ENCODE measurements around the gene ZNF212.

ZNF212 gene

GRCh38 chr7:149252378-149252777 is 12.9 kb downstream of the ZNF212 start:
- Histone ChIP-seq H3K27ac (ENCODE audit: low read depth in 2 of 2, low read length in 2 of 2) (no peak overlapping the region), H3K4me3 (ENCODE audit: low read length in 2 of 2) (no peak overlapping the region), H3K9me3 (ENCODE audit: control insufficient read depth in 2 of 2, low read length in 2 of 2) (no peaks in the 10 kb centered on the region), H3K36me3 (ENCODE audit: control insufficient read depth in 2 of 2, insufficient read depth in 2 of 2, low read length in 2 of 2) (peaks cover 35 to 46% of the 10 kb centered on the region in 2 donors), H3K9ac (ENCODE audit: low read depth in 1 of 2, low read length in 2 of 2) (no peak overlapping the region), H3K27me3 (ENCODE audit: control insufficient read depth in 2 of 2, insufficient read depth in 2 of 2, low read length in 2 of 2) (no peaks in the 10 kb centered on the region), H3K4me1 (ENCODE audit: control insufficient read depth in 2 of 2, insufficient read depth in 2 of 2, low read length in 2 of 2) (no peaks in the 10 kb centered on the region)

- Histone ChIP-seq H3K9me3 (ENCODE audit: control insufficient read depth in 2 of 2, low read length in 2 of 2) (no peaks in the 10 kb centered on the region), H3K36me3 (ENCODE audit: control insufficient read depth in 2 of 2, insufficient read depth in 2 of 2, low read length in 2 of 2) (peaks cover 35 to 46% of the 10 kb centered on the region in 2 donors), H3K4me1 (ENCODE audit: control insufficient read depth in 2 of 2, insufficient read depth in 2 of 2, low read length in 2 of 2) (no peaks in the 10 kb centered on the region), H3K9ac (ENCODE audit: low read depth in 1 of 2, low read length in 2 of 2) (no peak overlapping the region), H3K27me3 (ENCODE audit: control insufficient read depth in 2 of 2, insufficient read depth in 2 of 2, low read length in 2 of 2) (no peaks in the 10 kb centered on the region), H3K4me3 (ENCODE audit: low read length in 2 of 2) (no peak overlapping the region), H3K27ac (ENCODE audit: low read depth in 2 of 2, low read length in 2 of 2) (no peak overlapping the region)
Observed at GRCh38 chr7:149253665-149254064, 14.2 kb downstream of the ZNF212 start.

GRCh38 chr7:149254181-149254858 is 14.9 kb downstream of the ZNF212 start:
- H3K27ac ChIP-seq (ENCODE audit: low read depth in 2 of 2, low read length in 2 of 2): no peak overlapping the region
- H3K36me3 ChIP-seq (ENCODE audit: control insufficient read depth in 2 of 2, insufficient read depth in 2 of 2, low read length in 2 of 2): peaks cover 35 to 46% of the 10 kb centered on the region in 2 donors
- no peak overlapping the region for H3K4me3 ChIP-seq (ENCODE audit: low read length in 2 of 2)
- H3K9me3 ChIP-seq (ENCODE audit: control insufficient read depth in 2 of 2, low read length in 2 of 2): no peaks in the 10 kb centered on the region
- H3K9ac ChIP-seq (ENCODE audit: low read depth in 1 of 2, low read length in 2 of 2): no peak overlapping the region
- no peaks in the 10 kb centered on the region for H3K4me1 ChIP-seq (ENCODE audit: control insufficient read depth in 2 of 2, insufficient read depth in 2 of 2, low read length in 2 of 2)
- no peaks in the 10 kb centered on the region for H3K27me3 ChIP-seq (ENCODE audit: control insufficient read depth in 2 of 2, insufficient read depth in 2 of 2, low read length in 2 of 2)

GRCh38 chr7:149255174-149255573 is 15.7 kb downstream of the ZNF212 start:
- no peak overlapping the region for H3K27ac ChIP-seq (ENCODE audit: low read depth in 2 of 2, low read length in 2 of 2)
- no peaks in the 10 kb centered on the region for H3K27me3 ChIP-seq (ENCODE audit: control insufficient read depth in 2 of 2, insufficient read depth in 2 of 2, low read length in 2 of 2)
- no peak overlapping the region for H3K4me3 ChIP-seq (ENCODE audit: low read length in 2 of 2)
- H3K9ac ChIP-seq (ENCODE audit: low read depth in 1 of 2, low read length in 2 of 2): no peak overlapping the region
- no peaks in the 10 kb centered on the region for H3K4me1 ChIP-seq (ENCODE audit: control insufficient read depth in 2 of 2, insufficient read depth in 2 of 2, low read length in 2 of 2)
- H3K36me3 ChIP-seq (ENCODE audit: control insufficient read depth in 2 of 2, insufficient read depth in 2 of 2, low read length in 2 of 2): peaks cover 35 to 46% of the 10 kb centered on the region in 2 donors
- no peaks in the 10 kb centered on the region for H3K9me3 ChIP-seq (ENCODE audit: control insufficient read depth in 2 of 2, low read length in 2 of 2)

GRCh38 chr7:149256568-149256967 is 17.1 kb downstream of the ZNF212 start:
- no peak overlapping the region for H3K9ac ChIP-seq (ENCODE audit: low read depth in 1 of 2, low read length in 2 of 2)
- no peaks in the 10 kb centered on the region for H3K9me3 ChIP-seq (ENCODE audit: control insufficient read depth in 2 of 2, low read length in 2 of 2)
- H3K4me3 ChIP-seq (ENCODE audit: low read length in 2 of 2): no peak overlapping the region
- H3K4me1 ChIP-seq (ENCODE audit: control insufficient read depth in 2 of 2, insufficient read depth in 2 of 2, low read length in 2 of 2): peaks cover 2 to 4% of the 10 kb centered on the region in 2 donors
- H3K27ac ChIP-seq (ENCODE audit: low read depth in 2 of 2, low read length in 2 of 2): no peak overlapping the region
- H3K27me3 ChIP-seq (ENCODE audit: control insufficient read depth in 2 of 2, insufficient read depth in 2 of 2, low read length in 2 of 2): no peaks in the 10 kb centered on the region
- peaks cover 30 to 41% of the 10 kb centered on the region in 2 donors for H3K36me3 ChIP-seq (ENCODE audit: control insufficient read depth in 2 of 2, insufficient read depth in 2 of 2, low read length in 2 of 2)

GRCh38 chr7:149257146-149257545 is 17.7 kb downstream of the ZNF212 start:
- Histone ChIP-seq H3K9ac (ENCODE audit: low read depth in 1 of 2, low read length in 2 of 2) (no peak overlapping the region), H3K27ac (ENCODE audit: low read depth in 2 of 2, low read length in 2 of 2) (no peak overlapping the region), H3K27me3 (ENCODE audit: control insufficient read depth in 2 of 2, insufficient read depth in 2 of 2, low read length in 2 of 2) (no peaks in the 10 kb centered on the region), H3K9me3 (ENCODE audit: control insufficient read depth in 2 of 2, low read length in 2 of 2) (no peaks in the 10 kb centered on the region), H3K36me3 (ENCODE audit: control insufficient read depth in 2 of 2, insufficient read depth in 2 of 2, low read length in 2 of 2) (peaks cover 27 to 38% of the 10 kb centered on the region in 2 donors), H3K4me1 (ENCODE audit: control insufficient read depth in 2 of 2, insufficient read depth in 2 of 2, low read length in 2 of 2) (peaks cover 3 to 6% of the 10 kb centered on the region in 2 donors), H3K4me3 (ENCODE audit: low read length in 2 of 2) (no peak overlapping the region)

- Histone ChIP-seq H3K27me3 (ENCODE audit: control insufficient read depth in 2 of 2, insufficient read depth in 2 of 2, low read length in 2 of 2) (no peaks in the 10 kb centered on the region), H3K9me3 (ENCODE audit: control insufficient read depth in 2 of 2, low read length in 2 of 2) (no peaks in the 10 kb centered on the region), H3K4me1 (ENCODE audit: control insufficient read depth in 2 of 2, insufficient read depth in 2 of 2, low read length in 2 of 2) (peaks cover 5 to 6% of the 10 kb centered on the region in 2 donors), H3K27ac (ENCODE audit: low read depth in 2 of 2, low read length in 2 of 2) (peak overlapping the region; percentile 82 to 86), H3K4me3 (ENCODE audit: low read length in 2 of 2) (peak overlapping the region; percentile 72 to 75), H3K9ac (ENCODE audit: low read depth in 1 of 2, low read length in 2 of 2) (peak overlapping the region; percentile 90), H3K36me3 (ENCODE audit: control insufficient read depth in 2 of 2, insufficient read depth in 2 of 2, low read length in 2 of 2) (peaks cover 6 to 12% of the 10 kb centered on the region in 2 donors)
Observed at GRCh38 chr7:149261316-149261828, 21.9 kb downstream of the ZNF212 start.

- peak within 1 kb of the TSS; percentile 82 to 86 for H3K27ac ChIP-seq (ENCODE audit: low read depth in 2 of 2, low read length in 2 of 2)
- H3K9ac ChIP-seq (ENCODE audit: low read depth in 1 of 2, low read length in 2 of 2): peak within 1 kb of the TSS; percentile 90
- no peaks in the 10 kb centered on the region for H3K9me3 ChIP-seq (ENCODE audit: control insufficient read depth in 2 of 2, low read length in 2 of 2)
- H3K4me3 ChIP-seq (ENCODE audit: low read length in 2 of 2): peak within 1 kb of the TSS; percentile 72 to 75
- no peaks in the 10 kb centered on the region for H3K27me3 ChIP-seq (ENCODE audit: control insufficient read depth in 2 of 2, insufficient read depth in 2 of 2, low read length in 2 of 2)
- H3K4me1 ChIP-seq (ENCODE audit: control insufficient read depth in 2 of 2, insufficient read depth in 2 of 2, low read length in 2 of 2): peaks cover 5 to 6% of the 10 kb centered on the region in 2 donors
- H3K36me3 ChIP-seq (ENCODE audit: control insufficient read depth in 2 of 2, insufficient read depth in 2 of 2, low read length in 2 of 2): peaks cover 11 to 15% of the 10 kb centered on the region in 2 donors
Observed at GRCh38 chr7:149261829-149262617, 22.6 kb downstream of the ZNF212 start, which contains the start of gene ZNF783. ZNF783 (plus strand) TSS chr7:149262196; CDS start chr7:149262334, 138 bp downstream.

- Histone ChIP-seq H3K27ac (ENCODE audit: low read depth in 2 of 2, low read length in 2 of 2) (no peak overlapping the region), H3K27me3 (ENCODE audit: control insufficient read depth in 2 of 2, insufficient read depth in 2 of 2, low read length in 2 of 2) (no peaks in the 10 kb centered on the region), H3K4me1 (ENCODE audit: control insufficient read depth in 2 of 2, insufficient read depth in 2 of 2, low read length in 2 of 2) (peaks cover 3 to 5% of the 10 kb centered on the region in 2 donors), H3K9ac (ENCODE audit: low read depth in 1 of 2, low read length in 2 of 2) (no peak overlapping the region), H3K36me3 (ENCODE audit: control insufficient read depth in 2 of 2, insufficient read depth in 2 of 2, low read length in 2 of 2) (peaks cover 20 to 32% of the 10 kb centered on the region in 2 donors), H3K9me3 (ENCODE audit: control insufficient read depth in 2 of 2, low read length in 2 of 2) (no peaks in the 10 kb centered on the region), H3K4me3 (ENCODE audit: low read length in 2 of 2) (no peak overlapping the region)
Observed at GRCh38 chr7:149266451-149266850, 27.0 kb downstream of the ZNF212 start.

- H3K36me3 ChIP-seq (ENCODE audit: control insufficient read depth in 2 of 2, insufficient read depth in 2 of 2, low read length in 2 of 2): peaks cover 22 to 38% of the 10 kb centered on the region in 2 donors
- no peak overlapping the region for H3K4me3 ChIP-seq (ENCODE audit: low read length in 2 of 2)
- H3K9me3 ChIP-seq (ENCODE audit: control insufficient read depth in 2 of 2, low read length in 2 of 2): no peaks in the 10 kb centered on the region
- H3K4me1 ChIP-seq (ENCODE audit: control insufficient read depth in 2 of 2, insufficient read depth in 2 of 2, low read length in 2 of 2): no peaks in the 10 kb centered on the region
- no peaks in the 10 kb centered on the region for H3K27me3 ChIP-seq (ENCODE audit: control insufficient read depth in 2 of 2, insufficient read depth in 2 of 2, low read length in 2 of 2)
- no peak overlapping the region for H3K27ac ChIP-seq (ENCODE audit: low read depth in 2 of 2, low read length in 2 of 2)
- H3K9ac ChIP-seq (ENCODE audit: low read depth in 1 of 2, low read length in 2 of 2): no peak overlapping the region
Observed at GRCh38 chr7:149267733-149268132, 28.3 kb downstream of the ZNF212 start.

Measured in mucosa of rectum (tissue), 2 donors.